BLaER1 treated with 17β-estradiol and CSF1 and Interleukin-3, amounts not matched to agents 10 nM and 100 nM (cell line): ENCODE data around the gene TMEM120A.
A peak's percentile ranks its signal among the peaks of the same experiment; 100 is the strongest.

Experiments used
- H3K27ac ChIP-seq, 11 experiments: shearing (Covaris generic); formaldehyde crosslinking; 2 replicates each; pipeline ENCODE4 v1.8.1; 2022
- H3K27me3 ChIP-seq, 11 experiments: shearing (Covaris generic); formaldehyde crosslinking; 2 replicates each; pipeline ENCODE4 v1.8.1; 2022
- H3K36me3 ChIP-seq, 11 experiments: shearing (Covaris generic); formaldehyde crosslinking; 2 replicates each; pipeline ENCODE4 v1.8.1; 2022
- H3K4me1 ChIP-seq, 10 experiments: shearing (Covaris generic); formaldehyde crosslinking; 2 replicates each; pipeline ENCODE4 v1.8.1; 2022
- H3K4me2 ChIP-seq, 11 experiments: shearing (Covaris generic); formaldehyde crosslinking; 2 replicates each; pipeline ENCODE4 v1.8.1; 2022
- H3K4me3 ChIP-seq, 10 experiments: shearing (Covaris generic); formaldehyde crosslinking; 2 replicates each; pipeline ENCODE4 v1.8.1; 2022
- H3K9ac ChIP-seq, 11 experiments: shearing (Covaris generic); formaldehyde crosslinking; 2 replicates each; pipeline ENCODE4 v1.8.1; 2022
- H3K9me3 ChIP-seq, 11 experiments: shearing (Covaris generic); formaldehyde crosslinking; replicated peaks in 1 of 11; 2 replicates each; pipeline ENCODE4 v1.8.1; 2022
- H4K20me1 ChIP-seq, 11 experiments: shearing (Covaris generic); formaldehyde crosslinking; 2 replicates each; pipeline ENCODE4 v1.8.1; 2022
- Cebpa-rat ChIP-seq, 11 experiments: shearing (Covaris generic); IDR thresholded peaks; 2 replicates each; pipeline ENCODE4 v1.8.1; 2022

The TMEM120A gene

GRCh38 chr7:75953431-75953830, 41.0 kb downstream of the TMEM120A start:
- Histone ChIP-seq H3K4me2 (peak overlapping the region in 10 of 11 experiments; percentile 17 to 91 (median 70); a peak in 20 of 22 replicates), H4K20me1 (peaks cover 5 to 81% (median 49%) of the 10 kb centered on the region in 11 experiments; a peak in 18 of 22 replicates), H3K27me3 (no peaks in the 10 kb centered on the region), H3K27ac (peak overlapping the region; percentile 8 to 72 (median 54); a peak in 18 of 22 replicates), H3K9ac (peak overlapping the region in 7 of 11 experiments; percentile 13 to 52 (median 35); a peak in 10 of 22 replicates), H3K9me3 (no peaks in the 10 kb centered on the region), H3K4me1 (peaks cover 14 to 76% (median 50%) of the 10 kb centered on the region in 10 experiments), H3K36me3 (peaks cover 42 to 54% (median 48%) of the 10 kb centered on the region in 11 experiments), H3K4me3 (0 out of 20 replicates have a peak overlapping the region, but pooled peaks of 1 of the 10 experiments have one; percentile 24)
- no peak for TF ChIP-seq Cebpa-rat (IDR thresholded peaks at IDR 0.05)

- Histone ChIP-seq H3K4me1 (peaks cover 14 to 77% (median 51%) of the 10 kb centered on the region in 10 experiments), H3K27ac (peak overlapping the region in 10 of 11 experiments; percentile 44 to 79 (median 68); a peak in 20 of 22 replicates), H3K9me3 (no peaks in the 10 kb centered on the region), H3K27me3 (no peaks in the 10 kb centered on the region), H4K20me1 (peaks cover 5 to 82% (median 53%) of the 10 kb centered on the region in 11 experiments; a peak in 18 of 22 replicates), H3K4me3 (no peak overlapping the region), H3K4me2 (peak overlapping the region in 10 of 11 experiments; percentile 16 to 76 (median 58); a peak in 19 of 22 replicates), H3K36me3 (peaks cover 25 to 52% (median 45%) of the 10 kb centered on the region in 11 experiments), H3K9ac (peak overlapping the region in 8 of 11 experiments; percentile 39 to 53 (median 44); a peak in 9 of 22 replicates)
- peak in 10 of 11 experiments; percentile 60 to 94 (median 89); a peak in 17 of 22 replicates for TF ChIP-seq Cebpa-rat (IDR thresholded peaks at IDR 0.05)
Measured at GRCh38 chr7:75951506-75951905, 42.9 kb downstream of the TMEM120A start.

GRCh38 chr7:75950111-75950681, 44.2 kb downstream of the TMEM120A start:
- peak overlapping the region in 9 of 11 experiments; percentile 20 to 76 (median 53); a peak in 16 of 22 replicates for H3K4me2 ChIP-seq
- no peaks in the 10 kb centered on the region for H3K27me3 ChIP-seq
- peaks cover under 1 to 82% (median 53%) of the 10 kb centered on the region in 11 experiments; a peak in 18 of 22 replicates for H4K20me1 ChIP-seq
- TF ChIP-seq Cebpa-rat (IDR thresholded peaks at IDR 0.05): no peak; a peak in 1 of 22 replicates
- H3K4me1 ChIP-seq: peaks cover 8 to 83% (median 62%) of the 10 kb centered on the region in 10 experiments
- H3K4me3 ChIP-seq: no peak overlapping the region
- H3K9ac ChIP-seq: peak overlapping the region in 8 of 11 experiments; percentile 2 to 43 (median 22); a peak in 5 of 22 replicates
- peaks cover 12 to 44% (median 36%) of the 10 kb centered on the region in 11 experiments for H3K36me3 ChIP-seq
- no peaks in the 10 kb centered on the region for H3K9me3 ChIP-seq
- peak overlapping the region in 10 of 11 experiments; percentile 3 to 79 (median 66); a peak in 18 of 22 replicates for H3K27ac ChIP-seq

GRCh38 chr7:75948179-75948578, 46.2 kb downstream of the TMEM120A start:
- peaks cover 0 to 35% (median 24%) of the 10 kb centered on the region in 11 experiments; a peak in 14 of 22 replicates for H3K36me3 ChIP-seq
- peak overlapping the region in 1 of 11 experiments; percentile 16; a peak in 1 of 22 replicates for H3K4me2 ChIP-seq
- H3K27ac ChIP-seq: peak overlapping the region in 7 of 11 experiments; percentile 6 to 72 (median 27); a peak in 7 of 22 replicates
- peaks cover 0 to 81% (median 48%) of the 10 kb centered on the region in 11 experiments; a peak in 18 of 22 replicates for H4K20me1 ChIP-seq
- H3K4me3 ChIP-seq: no peak overlapping the region
- H3K9ac ChIP-seq: no peak overlapping the region
- no peak for TF ChIP-seq Cebpa-rat (IDR thresholded peaks at IDR 0.05)
- peaks cover 4 to 80% (median 48%) of the 10 kb centered on the region in 10 experiments; a peak in 19 of 20 replicates for H3K4me1 ChIP-seq
- no peaks in the 10 kb centered on the region for H3K27me3 ChIP-seq
- H3K9me3 ChIP-seq: no peaks in the 10 kb centered on the region

- peak overlapping the region in 4 of 11 experiments; percentile 4 to 35 (median 20); a peak in 6 of 22 replicates for H3K27ac ChIP-seq
- no peak for TF ChIP-seq Cebpa-rat (IDR thresholded peaks at IDR 0.05)
- peak overlapping the region in 4 of 11 experiments; percentile 65 to 80 (median 70); a peak in 7 of 22 replicates for H3K4me2 ChIP-seq
Measured at GRCh38 chr7:75946207-75946855, 48.1 kb downstream of the TMEM120A start.

GRCh38 chr7:75945297-75946168, 48.9 kb downstream of the TMEM120A start:
- 0 out of 22 replicates have a peak overlapping the region, but pooled peaks of 2 of the 11 experiments have one; percentile 25 to 26 for H3K9ac ChIP-seq
- H3K27me3 ChIP-seq: no peaks in the 10 kb centered on the region
- no peak overlapping the region for H3K4me3 ChIP-seq
- H4K20me1 ChIP-seq: peaks cover 8 to 97% (median 68%) of the 10 kb centered on the region in 11 experiments; a peak in 19 of 22 replicates
- H3K4me1 ChIP-seq: peaks cover 0 to 63% (median 35%) of the 10 kb centered on the region in 10 experiments; a peak in 18 of 20 replicates
- peaks cover 8 to 52% (median 34%) of the 10 kb centered on the region in 11 experiments; a peak in 17 of 22 replicates for H3K36me3 ChIP-seq
- peak in 3 of 11 experiments; percentile 27 to 58 (median 50); a peak in 4 of 22 replicates for TF ChIP-seq Cebpa-rat (IDR thresholded peaks at IDR 0.05)
- H3K4me2 ChIP-seq: peak overlapping the region in 8 of 11 experiments; percentile 11 to 80 (median 65); a peak in 14 of 22 replicates
- H3K27ac ChIP-seq: peak overlapping the region in 5 of 11 experiments; percentile 4 to 35 (median 20); a peak in 6 of 22 replicates
- H3K9me3 ChIP-seq: no peaks in the 10 kb centered on the region

More at GRCh38 chr7:75946207-75946855, 48.1 kb downstream of the TMEM120A start:
- Histone ChIP-seq H3K9ac (no peak overlapping the region), H3K9me3 (no peaks in the 10 kb centered on the region), H4K20me1 (peaks cover under 1 to 97% (median 60%) of the 10 kb centered on the region in 11 experiments; a peak in 18 of 22 replicates), H3K27me3 (no peaks in the 10 kb centered on the region), H3K4me3 (no peak overlapping the region), H3K4me1 (peaks cover 3 to 71% (median 42%) of the 10 kb centered on the region in 10 experiments; a peak in 19 of 20 replicates), H3K36me3 (peaks cover 3 to 44% (median 26%) of the 10 kb centered on the region in 11 experiments; a peak in 14 of 22 replicates)

GRCh38 chr7:75944507-75944906, 49.9 kb downstream of the TMEM120A start:
- H3K4me3 ChIP-seq: no peak overlapping the region
- peak overlapping the region in 4 of 11 experiments; percentile 65 to 80 (median 70); a peak in 6 of 22 replicates for H3K4me2 ChIP-seq
- TF ChIP-seq Cebpa-rat (IDR thresholded peaks at IDR 0.05): no peak
- H4K20me1 ChIP-seq: peaks cover 8 to 97% (median 65%) of the 10 kb centered on the region in 11 experiments; a peak in 19 of 22 replicates
- H3K36me3 ChIP-seq: peaks cover 8 to 62% (median 36%) of the 10 kb centered on the region in 11 experiments; a peak in 17 of 22 replicates
- H3K4me1 ChIP-seq: peaks cover 0 to 53% (median 24%) of the 10 kb centered on the region in 10 experiments; a peak in 16 of 20 replicates
- no peak overlapping the region for H3K9ac ChIP-seq
- no peaks in the 10 kb centered on the region for H3K27me3 ChIP-seq
- H3K27ac ChIP-seq: peak overlapping the region in 2 of 11 experiments; percentile 32 to 35; a peak in 3 of 22 replicates
- H3K9me3 ChIP-seq: no peaks in the 10 kb centered on the region
